Measurements from ENCODE around the gene INAVA.

Gene INAVA

DNA sequence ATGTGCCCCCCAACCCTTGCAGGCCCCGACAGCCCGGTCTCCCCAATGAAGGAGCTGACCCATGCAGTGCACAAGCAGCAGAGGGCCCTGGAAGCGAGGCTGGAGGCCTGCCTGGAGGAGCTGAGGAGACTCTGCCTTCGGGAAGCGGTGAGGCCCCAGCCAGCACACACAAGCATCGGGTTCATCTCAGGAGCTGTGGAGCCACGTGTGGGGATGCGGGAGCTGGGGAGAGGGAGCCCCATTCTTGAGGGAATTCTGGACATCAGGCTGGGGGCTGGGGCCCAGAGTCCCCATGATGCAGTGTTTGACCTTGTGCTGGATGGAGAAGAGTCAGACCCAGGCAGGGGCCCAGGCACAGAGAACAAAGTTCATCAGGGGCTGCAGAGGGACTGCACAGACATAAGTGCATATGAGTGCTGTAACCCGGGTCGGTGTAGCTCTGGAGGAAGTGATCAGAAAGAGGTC is 4.8 kb downstream of the INAVA start:
- no peak for DNase-seq
- no peak overlapping the region for H3K4me3 ChIP-seq (ENCODE audit: low read depth, low read length)
- H3K27me3 ChIP-seq (replicated peaks), result no peaks in the 10 kb centered on the region
- in situ Hi-C loops (cut with HindIII; ENCODE audit: low pct_ligation_motif_present, low sequenced_read_pairs), result no loop called here
- no peak for TF ChIP-seq CTCF (IDR thresholded peaks at IDR 0.05; ENCODE audit: low read depth, low read length, missing control alignments)
- no peaks in the 10 kb centered on the region for H3K36me3 ChIP-seq (replicated peaks)
- no peak overlapping the region for H3K27ac ChIP-seq

GRCh38 chr1:200899954-200900867 is 5.5 kb downstream of the INAVA start:
- Histone ChIP-seq H3K27me3 (replicated peaks) (no peaks in the 10 kb centered on the region), H3K4me3 (ENCODE audit: low read depth, low read length) (no peak overlapping the region), H3K36me3 (replicated peaks) (no peaks in the 10 kb centered on the region), H3K27ac (no peak overlapping the region)
- no peak for TF ChIP-seq CTCF (IDR thresholded peaks at IDR 0.05; ENCODE audit: low read depth, low read length, missing control alignments)
- in situ Hi-C loops (cut with HindIII; ENCODE audit: low pct_ligation_motif_present, low sequenced_read_pairs), result no loop called here
- DNase-seq, result no peak

DNA sequence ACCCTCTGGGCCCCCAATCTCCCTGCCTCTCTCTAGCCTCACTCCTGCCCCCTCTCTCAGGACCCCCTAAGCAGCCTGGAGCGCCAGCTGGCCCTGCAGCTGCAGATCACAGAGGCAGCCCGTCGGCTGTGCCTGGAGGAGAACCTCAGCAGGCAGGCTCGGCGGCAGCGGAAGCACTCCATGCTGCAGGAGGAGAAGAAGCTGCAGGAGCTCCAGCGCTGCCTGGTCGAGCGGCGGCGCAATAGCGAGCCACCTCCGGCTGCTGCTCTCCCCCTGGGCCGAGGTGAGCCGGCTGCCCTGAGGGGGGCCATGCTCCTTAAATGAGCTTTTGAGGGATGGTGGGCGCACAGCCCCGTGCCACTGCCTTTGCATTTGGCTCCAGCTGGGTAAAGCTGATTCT is 6.2 kb downstream of the INAVA start:
- no peak for TF ChIP-seq CTCF (IDR thresholded peaks at IDR 0.05; ENCODE audit: low read depth, low read length, missing control alignments)
- no peaks in the 10 kb centered on the region for H3K36me3 ChIP-seq (replicated peaks)
- no peak overlapping the region for H3K4me3 ChIP-seq (ENCODE audit: low read depth, low read length)
- H3K27me3 ChIP-seq (replicated peaks), result no peaks in the 10 kb centered on the region
- no peak overlapping the region for H3K27ac ChIP-seq
- in situ Hi-C loops (cut with HindIII; ENCODE audit: low pct_ligation_motif_present, low sequenced_read_pairs), result no loop called here
- no peak for DNase-seq

DNA sequence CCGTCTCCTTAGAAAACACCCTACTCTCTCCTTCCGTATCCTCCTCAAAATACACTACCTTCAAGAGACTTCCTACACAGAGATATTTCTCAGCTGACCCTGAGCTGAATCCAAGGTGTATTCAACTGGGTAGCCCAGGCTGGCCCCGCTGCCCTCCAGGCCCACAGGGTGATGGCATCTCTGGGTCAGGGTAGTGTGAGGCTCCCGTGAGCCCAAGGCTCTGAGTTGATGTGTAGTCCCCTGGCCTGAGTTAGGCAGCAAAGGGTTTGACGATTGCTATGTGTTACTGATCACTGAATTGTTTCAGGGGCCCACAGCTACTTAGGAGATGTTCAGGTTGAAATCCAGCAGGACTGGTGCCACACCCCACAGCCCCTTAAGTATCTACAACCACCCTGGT is 6.7 kb downstream of the INAVA start:
- Histone ChIP-seq H3K36me3 (replicated peaks) (no peaks in the 10 kb centered on the region), H3K27me3 (replicated peaks) (no peaks in the 10 kb centered on the region), H3K4me3 (ENCODE audit: low read depth, low read length) (no peak overlapping the region), H3K27ac (no peak overlapping the region)
- in situ Hi-C loops (cut with HindIII; ENCODE audit: low pct_ligation_motif_present, low sequenced_read_pairs), result no loop called here
- no peak for TF ChIP-seq CTCF (IDR thresholded peaks at IDR 0.05; ENCODE audit: low read depth, low read length, missing control alignments)
- DNase-seq, result no peak

- no peak for DNase-seq
- TF ChIP-seq CTCF (IDR thresholded peaks at IDR 0.05; ENCODE audit: low read depth, low read length, missing control alignments), result no peak
- H3K27me3 ChIP-seq (replicated peaks), result no peaks in the 10 kb centered on the region
- H3K27ac ChIP-seq, result no peak overlapping the region
- H3K4me3 ChIP-seq (ENCODE audit: low read depth, low read length), result no peak overlapping the region
- H3K36me3 ChIP-seq (replicated peaks), result no peaks in the 10 kb centered on the region
- in situ Hi-C loops (cut with HindIII; ENCODE audit: low pct_ligation_motif_present, low sequenced_read_pairs), result no loop called here
These were observed 7.2 kb downstream of the INAVA start for GRCh38 chr1:200901796-200902444.
